GM23338 (cell line): Measurements from ENCODE around the gene OSER1. TPM values are rescaled to one million over a fixed set of nuclear protein-coding genes. Genes with fewer than 3 reads are reported as not detected.

Experiments used
- ATAC-seq: fragments of 200-7000 bp; cut with Tn5 transposase; 3 replicates; pipeline ENCODE4 v1.9.1; 2020
- DNase-seq: peaks from one replicate; pipeline ENCODE4 v3.0.0-alpha.2; 2015; ENCODE audit warnings: low spot score
- H2AFZ ChIP-seq: fragments of 200-600 bp; sonication (generic); 2 replicates; pipeline ENCODE4 v1.8.0; 2016; ENCODE audit warnings: antibody characterized with exemption, mild to moderate bottlenecking, moderate library complexity
- H3F3A ChIP-seq: fragments of 200-600 bp; sonication (generic); replicated peaks from 2 replicates; pipeline ENCODE4 v1.8.0; 2017; ENCODE audit warnings: antibody characterized with exemption, mixed run types, low read depth
- H3K27ac ChIP-seq: fragments of 200-600 bp; sonication (generic); 2 replicates; pipeline ENCODE4 v1.6.1; 2016; ENCODE audit warnings: low read depth
- H3K27me3 ChIP-seq: fragments of 200-600 bp; sonication (generic); 2 replicates; pipeline ENCODE4 v1.8.0; 2016; ENCODE audit warnings: mild to moderate bottlenecking, mixed run types, moderate library complexity; ENCODE audit not compliant: insufficient read depth
- H3K36me3 ChIP-seq: fragments of 200-600 bp; sonication (generic); 2 replicates; pipeline ENCODE4 v1.8.0; 2016; ENCODE audit warnings: mild to moderate bottlenecking; ENCODE audit not compliant: insufficient read depth
- H3K4me1 ChIP-seq: fragments of 200-600 bp; sonication (generic); 2 replicates; pipeline ENCODE4 v1.8.0; 2016; ENCODE audit warnings: mild to moderate bottlenecking, moderate library complexity; ENCODE audit not compliant: insufficient read depth
- H3K4me2 ChIP-seq: fragments of 200-600 bp; sonication (generic); 2 replicates; pipeline ENCODE4 v1.7.1; 2017; ENCODE audit warnings: mixed run types
- H3K4me3 ChIP-seq: fragments of 200-600 bp; sonication (generic); 2 replicates; pipeline ENCODE4 v1.6.1; 2016; ENCODE audit warnings: mixed run types
- H3K79me2 ChIP-seq: fragments of 200-600 bp; sonication (generic); replicated peaks from 2 replicates; pipeline ENCODE4 v1.8.0; 2017; ENCODE audit warnings: mild to moderate bottlenecking; ENCODE audit not compliant: insufficient read depth
- H3K9me2 ChIP-seq: fragments of 200-600 bp; sonication (generic); 2 replicates; pipeline ENCODE4 v1.8.0; 2017; ENCODE audit not compliant: insufficient read depth
- H4K20me1 ChIP-seq: fragments of 200-600 bp; sonication (generic); replicated peaks from 2 replicates; pipeline ENCODE4 v1.8.0; 2017; ENCODE audit warnings: mild to moderate bottlenecking; ENCODE audit not compliant: insufficient read depth
- H3K27ac Mint-ChIP-seq: 2 replicates; pipeline ENCODE4 v1.8.0; 2020; ENCODE audit warnings: inconsistent platforms, mild to moderate bottlenecking, moderate library complexity, mixed read lengths
- H3K27me3 Mint-ChIP-seq: 3 replicates; pipeline ENCODE4 v1.8.0; 2022; ENCODE audit warnings: low read depth, mild to moderate bottlenecking, moderate library complexity, mixed read lengths, inconsistent platforms; ENCODE audit not compliant: insufficient read depth, poor library complexity
- H3K36me3 Mint-ChIP-seq: 3 replicates; pipeline ENCODE4 v1.8.0; 2021; ENCODE audit warnings: low read depth, mild to moderate bottlenecking, inconsistent platforms, moderate library complexity, mixed read lengths
- H3K4me1 Mint-ChIP-seq: 3 replicates; pipeline ENCODE4 v1.8.0; 2020; ENCODE audit warnings: mild to moderate bottlenecking, inconsistent platforms, mixed read lengths
- H3K4me3 Mint-ChIP-seq: 3 replicates; pipeline ENCODE4 v1.8.0; 2021; ENCODE audit warnings: moderate library complexity, mild to moderate bottlenecking, inconsistent platforms, mixed read lengths
- H3K9me3 Mint-ChIP-seq: 3 replicates; pipeline ENCODE4 v1.8.0; 2020; ENCODE audit warnings: moderate library complexity, mild to moderate bottlenecking, inconsistent platforms, mixed read lengths
- CREB1 ChIP-seq: fragments of 250-450 bp; sonication (Bioruptor Pico); IDR thresholded peaks from 2 replicates; pipeline ENCODE4 v1.5.0; 2020; ENCODE audit warnings: low read depth, mild to moderate bottlenecking, moderate library complexity
- EZH2 ChIP-seq: fragments of 200-600 bp; sonication (generic); IDR thresholded peaks from one replicate; pipeline ENCODE4 v1.8.0; 2017; ENCODE audit warnings: antibody characterized with exemption, mild to moderate bottlenecking, low read depth; ENCODE audit not compliant: unreplicated experiment
- EZH2phosphoT487 ChIP-seq: fragments of 200-600 bp; sonication (generic); IDR thresholded peaks from one replicate; pipeline ENCODE4 v1.8.1; 2018; ENCODE audit warnings: antibody characterized with exemption; ENCODE audit not compliant: unreplicated experiment
- JUNB ChIP-seq: IDR thresholded peaks from one replicate; pipeline ENCODE4 v1.6.1; 2016; ENCODE audit warnings: antibody characterized with exemption; ENCODE audit not compliant: unreplicated experiment
- NANOG ChIP-seq: IDR thresholded peaks from 2 replicates; pipeline ENCODE4 v1.6.1; 2016; ENCODE audit warnings: antibody characterized with exemption, borderline replicate concordance
- POLR2AphosphoS5 ChIP-seq: IDR thresholded peaks from 2 replicates; pipeline ENCODE4 v1.6.1; 2016; ENCODE audit warnings: antibody characterized with exemption, low read depth
- STAT1 ChIP-seq: IDR thresholded peaks from one replicate; pipeline ENCODE4 v1.6.1; 2016; ENCODE audit warnings: antibody characterized with exemption; ENCODE audit not compliant: unreplicated experiment
- ZNF114 ChIP-seq: fragments of 250-450 bp; sonication (Bioruptor Pico); IDR thresholded peaks from 2 replicates; pipeline ENCODE4 v1.5.0; 2020; ENCODE audit warnings: mild to moderate bottlenecking, moderate library complexity
- ZNF331 ChIP-seq: fragments of 250-450 bp; sonication (Bioruptor Pico); IDR thresholded peaks from 2 replicates; pipeline ENCODE4 v1.5.0; 2020; ENCODE audit warnings: low read depth, mild to moderate bottlenecking, moderate library complexity
- polyA plus RNA-seq: library from polyadenylated mRNA; unstranded; fragments of >200 nt; fragmentation: Nextera tagmentation; extraction: Ambion mirVana; gene quantifications from 2 replicates; pipeline ENCODE4 v1.2.1, GENCODE V29; 2016
- total RNA-seq: library from RNA; depleted of rRNA; stranded (reverse); fragments of >200 nt; shearing (Covaris generic); gene quantifications from 2 replicates; pipeline ENCODE4 v1.2.3, GENCODE V29; 2014
- TF ChIP-seq, protein P1 (sequence below): IDR thresholded peaks from 2 replicates; pipeline ENCODE4 v1.6.1; 2016; ENCODE audit warnings: antibody characterized with exemption
- TF ChIP-seq, protein P2 (sequence below), 2 experiments: fragments of 200-600 bp in 1 of 2; sonication (generic) in 1 of 2; conservative IDR thresholded peaks; 2 replicates each; pipeline versions ENCODE4 v1.5.1 to v1.6.1; 2016 to 2017; ENCODE audit warnings: antibody characterized with exemption in 2 of 2, low read depth in 2 of 2, mild to moderate bottlenecking in 2 of 2, moderate library complexity in 1 of 2
- TF ChIP-seq, protein P3 (sequence below): fragments of 250-450 bp; sonication (Bioruptor Pico); IDR thresholded peaks from 2 replicates; pipeline ENCODE4 v1.5.0; 2020; ENCODE audit warnings: mild to moderate bottlenecking, moderate library complexity

The OSER1 gene
- total and polyA plus RNA-seq, 2 experiments from 2014 or later = 25.2 to 31.1 TPM

- TF ChIP-seq, protein P1, sequence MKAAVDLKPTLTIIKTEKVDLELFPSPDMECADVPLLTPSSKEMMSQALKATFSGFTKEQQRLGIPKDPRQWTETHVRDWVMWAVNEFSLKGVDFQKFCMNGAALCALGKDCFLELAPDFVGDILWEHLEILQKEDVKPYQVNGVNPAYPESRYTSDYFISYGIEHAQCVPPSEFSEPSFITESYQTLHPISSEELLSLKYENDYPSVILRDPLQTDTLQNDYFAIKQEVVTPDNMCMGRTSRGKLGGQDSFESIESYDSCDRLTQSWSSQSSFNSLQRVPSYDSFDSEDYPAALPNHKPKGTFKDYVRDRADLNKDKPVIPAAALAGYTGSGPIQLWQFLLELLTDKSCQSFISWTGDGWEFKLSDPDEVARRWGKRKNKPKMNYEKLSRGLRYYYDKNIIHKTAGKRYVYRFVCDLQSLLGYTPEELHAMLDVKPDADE = no peak
- no peak for TF ChIP-seq ZNF114 (CRISPR knock-in tag)
Measured at GRCh38 chr20:44182863-44183262, 27.7 kb downstream of the OSER1 start (continued).

DNA sequence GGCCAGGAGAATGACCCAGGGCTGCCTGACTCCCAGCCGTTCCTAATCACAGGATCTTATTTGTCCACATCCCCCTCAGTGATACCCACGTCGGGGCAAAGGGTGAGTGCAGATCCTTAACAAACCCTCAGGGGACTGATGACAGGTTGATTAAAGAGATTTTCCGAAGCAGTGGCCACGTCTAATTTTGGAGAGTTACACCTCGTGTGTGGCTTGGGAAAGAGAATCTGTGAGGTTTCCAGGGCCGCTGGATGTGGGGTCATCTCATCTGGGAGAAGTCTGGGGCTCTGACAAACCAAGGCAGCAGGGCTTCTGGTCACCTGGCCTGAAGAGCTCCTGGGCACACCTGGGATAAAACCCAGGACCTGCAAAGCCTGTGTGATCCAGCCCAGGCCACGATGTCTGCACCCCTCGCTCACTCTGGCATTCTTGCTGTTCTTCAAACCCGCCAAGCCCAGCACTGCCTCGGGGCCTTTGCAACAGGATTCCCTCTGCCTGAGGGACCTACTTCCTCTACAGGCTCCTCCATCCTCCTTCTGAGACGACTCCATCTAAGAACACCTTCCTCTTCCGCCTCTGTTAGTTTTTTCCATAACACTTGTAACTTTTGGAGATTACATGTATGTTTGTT is 28.3 kb downstream of the OSER1 start:
- ATAC-seq = no peak
- no peak overlapping the region for H2AFZ ChIP-seq
- peaks cover 20% of the 10 kb centered on the region for H3K4me1 Mint-ChIP-seq
- H4K20me1 ChIP-seq = no peaks in the 10 kb centered on the region
- peaks cover 4% of the 10 kb centered on the region; the same call in 1 of the 2 replicates for H3K27me3 ChIP-seq
- no peak overlapping the region for H3K4me2 ChIP-seq
- no peaks in the 10 kb centered on the region for H3K36me3 Mint-ChIP-seq
- H3F3A ChIP-seq = no peaks in the 10 kb centered on the region
- no peaks in the 10 kb centered on the region for H3K9me2 ChIP-seq
- H3K27ac ChIP-seq = no peak overlapping the region
- no peak overlapping the region for H3K27ac Mint-ChIP-seq
- H3K9me3 Mint-ChIP-seq = no peaks in the 10 kb centered on the region
- H3K4me1 ChIP-seq = peaks cover 13% of the 10 kb centered on the region; the same call in 1 of the 2 replicates
- peaks cover 7% of the 10 kb centered on the region for H3K27me3 Mint-ChIP-seq
- H3K79me2 ChIP-seq = no peaks in the 10 kb centered on the region
- DNase-seq = no peak
- no peak overlapping the region for H3K4me3 Mint-ChIP-seq
- no peaks in the 10 kb centered on the region for H3K36me3 ChIP-seq
- H3K4me3 ChIP-seq = no peak overlapping the region
- no peak for TF ChIP-seq CREB1 (CRISPR knock-in tag)
- no peak for TF ChIP-seq POLR2AphosphoS5
- TF ChIP-seq, protein P2, sequence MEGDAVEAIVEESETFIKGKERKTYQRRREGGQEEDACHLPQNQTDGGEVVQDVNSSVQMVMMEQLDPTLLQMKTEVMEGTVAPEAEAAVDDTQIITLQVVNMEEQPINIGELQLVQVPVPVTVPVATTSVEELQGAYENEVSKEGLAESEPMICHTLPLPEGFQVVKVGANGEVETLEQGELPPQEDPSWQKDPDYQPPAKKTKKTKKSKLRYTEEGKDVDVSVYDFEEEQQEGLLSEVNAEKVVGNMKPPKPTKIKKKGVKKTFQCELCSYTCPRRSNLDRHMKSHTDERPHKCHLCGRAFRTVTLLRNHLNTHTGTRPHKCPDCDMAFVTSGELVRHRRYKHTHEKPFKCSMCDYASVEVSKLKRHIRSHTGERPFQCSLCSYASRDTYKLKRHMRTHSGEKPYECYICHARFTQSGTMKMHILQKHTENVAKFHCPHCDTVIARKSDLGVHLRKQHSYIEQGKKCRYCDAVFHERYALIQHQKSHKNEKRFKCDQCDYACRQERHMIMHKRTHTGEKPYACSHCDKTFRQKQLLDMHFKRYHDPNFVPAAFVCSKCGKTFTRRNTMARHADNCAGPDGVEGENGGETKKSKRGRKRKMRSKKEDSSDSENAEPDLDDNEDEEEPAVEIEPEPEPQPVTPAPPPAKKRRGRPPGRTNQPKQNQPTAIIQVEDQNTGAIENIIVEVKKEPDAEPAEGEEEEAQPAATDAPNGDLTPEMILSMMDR (conservative IDR thresholded peaks at IDR 0.05; ENCODE audit: low read depth in 2 of 2) = no peak
- no peak for TF ChIP-seq EZH2
- TF ChIP-seq ZNF331 = no peak
- TF ChIP-seq STAT1 = no peak
- no peak for TF ChIP-seq EZH2phosphoT487
- no peak for TF ChIP-seq ZNF114 (CRISPR knock-in tag)
- TF ChIP-seq, protein P1 = no peak
- no peak for TF ChIP-seq JUNB
- TF ChIP-seq, protein P3, sequence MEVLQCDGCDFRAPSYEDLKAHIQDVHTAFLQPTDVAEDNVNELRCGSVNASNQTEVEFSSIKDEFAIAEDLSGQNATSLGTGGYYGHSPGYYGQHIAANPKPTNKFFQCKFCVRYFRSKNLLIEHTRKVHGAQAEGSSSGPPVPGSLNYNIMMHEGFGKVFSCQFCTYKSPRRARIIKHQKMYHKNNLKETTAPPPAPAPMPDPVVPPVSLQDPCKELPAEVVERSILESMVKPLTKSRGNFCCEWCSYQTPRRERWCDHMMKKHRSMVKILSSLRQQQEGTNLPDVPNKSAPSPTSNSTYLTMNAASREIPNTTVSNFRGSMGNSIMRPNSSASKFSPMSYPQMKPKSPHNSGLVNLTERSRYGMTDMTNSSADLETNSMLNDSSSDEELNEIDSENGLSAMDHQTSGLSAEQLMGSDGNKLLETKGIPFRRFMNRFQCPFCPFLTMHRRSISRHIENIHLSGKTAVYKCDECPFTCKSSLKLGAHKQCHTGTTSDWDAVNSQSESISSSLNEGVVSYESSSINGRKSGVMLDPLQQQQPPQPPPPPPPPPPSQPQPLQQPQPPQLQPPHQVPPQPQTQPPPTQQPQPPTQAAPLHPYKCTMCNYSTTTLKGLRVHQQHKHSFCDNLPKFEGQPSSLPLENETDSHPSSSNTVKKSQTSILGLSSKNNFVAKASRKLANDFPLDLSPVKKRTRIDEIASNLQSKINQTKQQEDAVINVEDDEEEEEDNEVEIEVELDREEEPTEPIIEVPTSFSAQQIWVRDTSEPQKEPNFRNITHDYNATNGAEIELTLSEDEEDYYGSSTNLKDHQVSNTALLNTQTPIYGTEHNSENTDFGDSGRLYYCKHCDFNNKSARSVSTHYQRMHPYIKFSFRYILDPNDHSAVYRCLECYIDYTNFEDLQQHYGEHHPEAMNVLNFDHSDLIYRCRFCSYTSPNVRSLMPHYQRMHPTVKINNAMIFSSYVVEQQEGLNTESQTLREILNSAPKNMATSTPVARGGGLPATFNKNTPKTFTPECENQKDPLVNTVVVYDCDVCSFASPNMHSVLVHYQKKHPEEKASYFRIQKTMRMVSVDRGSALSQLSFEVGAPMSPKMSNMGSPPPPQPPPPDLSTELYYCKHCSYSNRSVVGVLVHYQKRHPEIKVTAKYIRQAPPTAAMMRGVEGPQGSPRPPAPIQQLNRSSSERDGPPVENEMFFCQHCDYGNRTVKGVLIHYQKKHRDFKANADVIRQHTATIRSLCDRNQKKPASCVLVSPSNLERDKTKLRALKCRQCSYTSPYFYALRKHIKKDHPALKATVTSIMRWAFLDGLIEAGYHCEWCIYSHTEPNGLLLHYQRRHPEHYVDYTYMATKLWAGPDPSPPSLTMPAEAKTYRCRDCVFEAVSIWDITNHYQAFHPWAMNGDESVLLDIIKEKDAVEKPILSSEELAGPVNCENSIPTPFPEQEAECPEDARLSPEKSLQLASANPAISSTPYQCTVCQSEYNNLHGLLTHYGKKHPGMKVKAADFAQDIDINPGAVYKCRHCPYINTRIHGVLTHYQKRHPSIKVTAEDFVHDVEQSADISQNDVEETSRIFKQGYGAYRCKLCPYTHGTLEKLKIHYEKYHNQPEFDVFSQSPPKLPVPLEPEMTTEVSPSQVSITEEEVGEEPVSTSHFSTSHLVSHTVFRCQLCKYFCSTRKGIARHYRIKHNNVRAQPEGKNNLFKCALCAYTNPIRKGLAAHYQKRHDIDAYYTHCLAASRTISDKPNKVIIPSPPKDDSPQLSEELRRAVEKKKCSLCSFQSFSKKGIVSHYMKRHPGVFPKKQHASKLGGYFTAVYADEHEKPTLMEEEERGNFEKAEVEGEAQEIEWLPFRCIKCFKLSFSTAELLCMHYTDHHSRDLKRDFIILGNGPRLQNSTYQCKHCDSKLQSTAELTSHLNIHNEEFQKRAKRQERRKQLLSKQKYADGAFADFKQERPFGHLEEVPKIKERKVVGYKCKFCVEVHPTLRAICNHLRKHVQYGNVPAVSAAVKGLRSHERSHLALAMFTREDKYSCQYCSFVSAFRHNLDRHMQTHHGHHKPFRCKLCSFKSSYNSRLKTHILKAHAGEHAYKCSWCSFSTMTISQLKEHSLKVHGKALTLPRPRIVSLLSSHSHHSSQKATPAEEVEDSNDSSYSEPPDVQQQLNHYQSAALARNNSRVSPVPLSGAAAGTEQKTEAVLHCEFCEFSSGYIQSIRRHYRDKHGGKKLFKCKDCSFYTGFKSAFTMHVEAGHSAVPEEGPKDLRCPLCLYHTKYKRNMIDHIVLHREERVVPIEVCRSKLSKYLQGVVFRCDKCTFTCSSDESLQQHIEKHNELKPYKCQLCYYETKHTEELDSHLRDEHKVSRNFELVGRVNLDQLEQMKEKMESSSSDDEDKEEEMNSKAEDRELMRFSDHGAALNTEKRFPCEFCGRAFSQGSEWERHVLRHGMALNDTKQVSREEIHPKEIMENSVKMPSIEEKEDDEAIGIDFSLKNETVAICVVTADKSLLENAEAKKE (CRISPR knock-in tag) = no peak
- TF ChIP-seq NANOG = no peak
